Measurements from ENCODE around the gene STX16.

DNA sequence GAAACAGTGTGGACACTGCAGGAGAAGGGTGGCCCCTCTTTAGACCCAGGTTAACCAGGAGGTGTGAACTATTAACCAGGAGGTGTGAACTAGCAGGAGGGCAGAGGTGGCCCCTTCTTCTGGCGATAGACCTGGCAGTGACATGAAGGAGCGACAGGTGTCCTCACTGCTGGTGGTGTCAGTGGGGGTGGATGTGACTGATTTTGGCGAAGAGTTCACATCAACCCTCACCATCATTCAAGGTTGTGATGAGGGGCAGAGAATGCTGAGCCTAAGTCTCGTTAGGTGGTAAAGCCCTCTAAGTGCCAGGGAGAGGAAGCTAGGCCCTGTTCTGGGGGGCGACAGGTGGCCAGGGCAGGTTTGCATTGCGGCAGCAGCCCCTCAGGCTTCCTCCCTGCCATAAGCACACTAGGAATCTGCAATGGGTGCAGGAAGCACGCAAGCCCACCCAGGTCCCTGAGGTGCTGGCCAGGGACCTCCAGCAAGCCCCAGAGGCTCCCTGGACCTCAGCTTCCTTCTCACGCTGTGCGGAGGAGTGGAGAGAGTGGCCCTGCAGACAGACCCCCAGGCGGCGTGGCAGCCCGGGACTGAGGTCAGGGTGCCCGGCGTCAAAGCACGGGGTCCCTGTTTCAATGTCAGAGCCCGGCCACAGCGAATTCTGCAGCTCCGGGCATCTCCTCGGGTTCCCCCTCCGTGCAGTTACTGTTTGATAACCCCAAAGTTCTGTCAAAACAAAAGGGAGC is 55.2 kb downstream of the STX16 start:
- TF ChIP-seq CTCF (IDR thresholded peaks at IDR 0.05) (no peak), EP300 (IDR thresholded peaks at IDR 0.05) (no peak), POLR2A (IDR thresholded peaks at IDR 0.05) (no peak)

Data from stomach (tissue), 4 donors.